Hepatic stellate cell (primary cell): ENCODE results near the gene IFT74.

Source experiments
- DNase-seq: peaks from one replicate; pipeline ENCODE4 v3.0.0; 2011; ENCODE audit warnings: low spot score

Gene IFT74

GRCh38 chr9:26974927-26975326, 18.7 kb downstream of the IFT74 start:
- no peak for DNase-seq

GRCh38 chr9:26975728-26976707, 19.8 kb downstream of the IFT74 start:
- peak; percentile 16 for DNase-seq

GRCh38 chr9:26983340-26983739, 27.1 kb downstream of the IFT74 start:
- DNase-seq = no peak

GRCh38 chr9:26995810-26996209, 39.6 kb downstream of the IFT74 start:
- DNase-seq = no peak

- no peak for DNase-seq
Observed at GRCh38 chr9:27003426-27004077, 47.3 kb downstream of the IFT74 start.

GRCh38 chr9:27005491-27005890, 49.3 kb downstream of the IFT74 start, which contains the start of gene LRRC19:
LRRC19 (minus strand) TSS chr9:27005672; CDS start chr9:26999694, 5,978 bp downstream.
- no peak for DNase-seq

GRCh38 chr9:27019589-27019988, 63.4 kb downstream of the IFT74 start:
- DNase-seq = no peak

- DNase-seq = no peak
Observed at GRCh38 chr9:27022920-27023319, 66.7 kb downstream of the IFT74 start.

GRCh38 chr9:27029186-27029585, 73.0 kb downstream of the IFT74 start:
- no peak for DNase-seq

GRCh38 chr9:27033815-27034403, 77.7 kb downstream of the IFT74 start:
- peak; percentile 47 for DNase-seq

- no peak for DNase-seq
Observed at GRCh38 chr9:27037499-27037898, 81.3 kb downstream of the IFT74 start.

- no peak for DNase-seq
Observed at GRCh38 chr9:27041746-27042145, 85.5 kb downstream of the IFT74 start.

- no peak for DNase-seq
Observed at GRCh38 chr9:27042476-27042875, 86.3 kb downstream of the IFT74 start.

GRCh38 chr9:27043176-27043575, 87.0 kb downstream of the IFT74 start:
- no peak for DNase-seq

GRCh38 chr9:27047136-27047535, 90.9 kb downstream of the IFT74 start:
- DNase-seq = no peak

- no peak for DNase-seq
Observed at GRCh38 chr9:27053369-27054022, 97.3 kb downstream of the IFT74 start.

- DNase-seq = no peak
Observed at GRCh38 chr9:27054125-27054524, 97.9 kb downstream of the IFT74 start.

- DNase-seq = no peak
Observed at GRCh38 chr9:27054841-27055240, 98.6 kb downstream of the IFT74 start.

GRCh38 chr9:27059412-27059811, 103.2 kb downstream of the IFT74 start:
- DNase-seq = no peak

GRCh38 chr9:27059907-27060306, 103.7 kb downstream of the IFT74 start:
- no peak for DNase-seq

GRCh38 chr9:27065288-27065687, 109.1 kb downstream of the IFT74 start:
- DNase-seq = peak; percentile 19
